ENCODE data around the gene ZC3H18.

ZC3H18 gene

GRCh38 chr16:88584676-88585075 is 14.5 kb downstream of the ZC3H18 start:
- DNase-seq, result no peak

- no peak for DNase-seq
These were observed 15.1 kb downstream of the ZC3H18 start for GRCh38 chr16:88585269-88585668.

- no peak for DNase-seq
These were observed 15.9 kb downstream of the ZC3H18 start for GRCh38 chr16:88585927-88586581.

GRCh38 chr16:88588148-88588547 is 17.9 kb downstream of the ZC3H18 start:
- no peak for DNase-seq

- DNase-seq, result no peak
These were observed 18.6 kb downstream of the ZC3H18 start for GRCh38 chr16:88588754-88589153.

GRCh38 chr16:88589441-88589840 is 19.2 kb downstream of the ZC3H18 start:
- DNase-seq, result no peak

GRCh38 chr16:88591577-88592021 is 21.4 kb downstream of the ZC3H18 start:
- DNase-seq, result no peak

- DNase-seq, result no peak
These were observed 22.9 kb downstream of the ZC3H18 start for GRCh38 chr16:88593061-88593460.

GRCh38 chr16:88593489-88593888 is 23.3 kb downstream of the ZC3H18 start:
- no peak for DNase-seq

- DNase-seq, result no peak
These were observed 23.7 kb downstream of the ZC3H18 start for GRCh38 chr16:88593910-88594309.

- no peak for DNase-seq
These were observed 24.9 kb downstream of the ZC3H18 start for GRCh38 chr16:88595101-88595500.

- no peak for DNase-seq
These were observed 25.7 kb downstream of the ZC3H18 start for GRCh38 chr16:88595921-88596320.

GRCh38 chr16:88596483-88596882 is 26.3 kb downstream of the ZC3H18 start:
- no peak for DNase-seq

GRCh38 chr16:88597856-88598491 is 27.8 kb downstream of the ZC3H18 start:
- DNase-seq, result no peak

- DNase-seq, result no peak
These were observed 29.0 kb downstream of the ZC3H18 start for GRCh38 chr16:88599092-88599733.

- DNase-seq, result no peak
These were observed 29.8 kb downstream of the ZC3H18 start for GRCh38 chr16:88599825-88600538.

- DNase-seq, result no peak
These were observed 30.3 kb downstream of the ZC3H18 start for GRCh38 chr16:88600539-88600896.

GRCh38 chr16:88601313-88602036 is 31.3 kb downstream of the ZC3H18 start:
- DNase-seq, result no peak

GRCh38 chr16:88602091-88602490 is 31.9 kb downstream of the ZC3H18 start:
- DNase-seq, result no peak

GRCh38 chr16:88605186-88606147 is 35.3 kb downstream of the ZC3H18 start:
- DNase-seq, result no peak

- no peak for DNase-seq
These were observed 36.0 kb downstream of the ZC3H18 start for GRCh38 chr16:88606148-88606757.
